Measurements from ENCODE around the gene ICAM5. TPM values are rescaled to one million over a fixed set of nuclear protein-coding genes. Genes with fewer than 3 reads are reported as not detected.

Gene ICAM5
- total RNA-seq, 1 experiment from 2014 or later = 53.9 TPM

DNA sequence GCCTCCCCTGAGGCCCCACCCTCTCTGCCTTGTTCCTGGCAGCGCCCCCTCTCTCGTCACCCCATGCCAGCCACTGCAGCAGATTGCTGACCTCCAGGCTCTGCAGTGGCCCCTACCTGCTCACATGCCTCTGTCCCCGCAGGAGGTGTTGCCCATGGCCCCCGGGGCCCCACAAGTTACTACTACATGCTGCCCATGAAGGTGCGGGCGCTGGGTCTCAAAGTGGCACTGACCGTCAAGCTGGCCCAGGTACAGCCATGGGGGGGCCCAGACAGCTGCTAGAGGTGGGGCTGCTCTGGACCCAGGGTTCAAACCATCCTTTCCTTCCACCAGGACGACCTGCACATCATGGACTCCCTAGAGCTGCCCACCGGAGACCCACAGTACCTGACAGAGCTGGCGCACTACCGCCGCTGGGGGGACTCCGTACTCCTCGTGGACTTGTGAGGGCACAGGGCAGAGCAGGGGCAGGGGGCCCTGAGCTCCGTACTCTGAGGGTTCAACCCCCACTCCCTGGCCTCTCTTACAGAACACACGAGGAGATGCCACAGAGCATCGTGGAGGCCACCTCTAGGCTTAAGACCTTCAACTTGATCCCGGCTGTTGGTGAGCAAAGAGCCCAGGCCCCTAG lies 31.6 kb upstream of the ICAM5 start:
- H3K9ac ChIP-seq (ENCODE audit: low read length) = no peak overlapping the region
- intact Hi-C loops (cut with micrococcal nuclease) = no loop called here
- ChIA-PET RAD21 (ENCODE audit: low non-redundant PET in 1 of 2, low total read pairs in 2 of 2, uncharacterized antibody in 2 of 2, unreplicated experiment in 2 of 2) (interaction anchor here (0.6 to 2.4 kb wide), 10 partner anchors 11 to 167 kb away, joined by 3 to 22 read pairs (median 4); partner anchors contain the start of gene ICAM5 (in 1 of the 2)), CTCF (interaction anchor here (0.6 to 7.7 kb wide), 24 partner anchors 8 to 443 kb away, joined by 3 to 233 read pairs (median 4); partner anchors contain the start of genes CDC37, ICAM5, QTRT1 and TYK2), POLR2A (interaction anchor here (0.9 to 2.3 kb wide), 5 partner anchors 11 to 131 kb away, joined by 3 to 11 read pairs (median 5); partner anchors contain the start of genes ICAM5, S1PR2 and TYK2)
- H3K27me3 ChIP-seq (ENCODE audit: insufficient read depth, low read length) = no peaks in the 10 kb centered on the region
- DNase-seq (ENCODE audit: low read depth, low spot score) = no peak
- H4K20me1 ChIP-seq (ENCODE audit: insufficient read depth) = no peaks in the 10 kb centered on the region; the same call in 1 of the 2 replicates
- H3K4me1 ChIP-seq (ENCODE audit: control insufficient read depth in 1 of 2, insufficient read depth in 2 of 2, low read length in 2 of 2) = peaks cover 24 to 35% of the 10 kb centered on the region in 2 experiments
- H2AFZ ChIP-seq (ENCODE audit: low read depth, low read length, poor library complexity, severe bottlenecking) = no peak overlapping the region
- BruUV-seq (replicated peaks) = no TSS peak
- peaks cover 17% of the 10 kb centered on the region for H3K79me2 ChIP-seq (ENCODE audit: insufficient read depth, low read length)
- H3K9me3 ChIP-seq (ENCODE audit: control insufficient read depth in 1 of 2, insufficient read depth in 1 of 2, low read depth in 1 of 2, low read length in 2 of 2) = no peaks in the 10 kb centered on the region
- H3K9me2 ChIP-seq (ENCODE audit: insufficient read depth) = no peaks in the 10 kb centered on the region
- peak overlapping the region; percentile 20; the same call in 1 of the 2 replicates for H3K27ac ChIP-seq (ENCODE audit: low read depth, low read length)
- no peak overlapping the region for H3K4me2 ChIP-seq (ENCODE audit: low read length)
- no peak for ATAC-seq
- H3K36me3 ChIP-seq (ENCODE audit: control insufficient read depth in 1 of 2, insufficient read depth in 2 of 2, low read length in 2 of 2) = peaks cover 19 to 28% of the 10 kb centered on the region in 2 experiments
- TF ChIP-seq CBX3 (IDR thresholded peaks at IDR 0.05; ENCODE audit: low read depth) (no peak), SIN3A (IDR thresholded peaks at IDR 0.05; ENCODE audit: low read depth) (no peak), EZH2 (IDR thresholded peaks at IDR 0.05) (no peak), POLR2A (IDR thresholded peaks at IDR 0.05; ENCODE audit: borderline replicate concordance, extremely low read depth, insufficient read depth, insufficient read length) (no peak), ELF1 (IDR thresholded peaks at IDR 0.05; ENCODE audit: borderline replicate concordance, low read depth) (no peak), CEBPB (IDR thresholded peaks at IDR 0.05; ENCODE audit: low read depth) (no peak), POLR2AphosphoS5 (IDR thresholded peaks at IDR 0.05; ENCODE audit: low read depth, low read length) (no peak), ZFX (IDR thresholded peaks at IDR 0.05) (no peak), EZH2phosphoT487 (IDR thresholded peaks at IDR 0.05; ENCODE audit: borderline replicate concordance) (no peak), EGR1 (IDR thresholded peaks at IDR 0.05; ENCODE audit: low read depth) (no peak), ZNF274 (IDR thresholded peaks at IDR 0.05; ENCODE audit: low read depth, low read length) (no peak), RAD21 (IDR thresholded peaks at IDR 0.05; ENCODE audit: low read depth) (no peak), ATF3 (IDR thresholded peaks at IDR 0.05) (no peak), FOSL1 (IDR thresholded peaks at IDR 0.05; ENCODE audit: low read depth) (no peak), SP1 (IDR thresholded peaks at IDR 0.05; ENCODE audit: low read depth) (no peak), CTCF (IDR thresholded peaks at IDR 0.05 in 2 of 3, conservative IDR thresholded peaks at IDR 0.05 in 1 of 3; ENCODE audit: borderline replicate concordance in 1 of 3, insufficient read depth in 1 of 3, low read depth in 2 of 3, low read length in 2 of 3) (no peak), ZBTB33 (IDR thresholded peaks at IDR 0.05; ENCODE audit: extremely low read depth, insufficient replicate concordance, low read length) (no peak), MAX (IDR thresholded peaks at IDR 0.05) (no peak)
- TF ChIP-seq, protein P1, sequence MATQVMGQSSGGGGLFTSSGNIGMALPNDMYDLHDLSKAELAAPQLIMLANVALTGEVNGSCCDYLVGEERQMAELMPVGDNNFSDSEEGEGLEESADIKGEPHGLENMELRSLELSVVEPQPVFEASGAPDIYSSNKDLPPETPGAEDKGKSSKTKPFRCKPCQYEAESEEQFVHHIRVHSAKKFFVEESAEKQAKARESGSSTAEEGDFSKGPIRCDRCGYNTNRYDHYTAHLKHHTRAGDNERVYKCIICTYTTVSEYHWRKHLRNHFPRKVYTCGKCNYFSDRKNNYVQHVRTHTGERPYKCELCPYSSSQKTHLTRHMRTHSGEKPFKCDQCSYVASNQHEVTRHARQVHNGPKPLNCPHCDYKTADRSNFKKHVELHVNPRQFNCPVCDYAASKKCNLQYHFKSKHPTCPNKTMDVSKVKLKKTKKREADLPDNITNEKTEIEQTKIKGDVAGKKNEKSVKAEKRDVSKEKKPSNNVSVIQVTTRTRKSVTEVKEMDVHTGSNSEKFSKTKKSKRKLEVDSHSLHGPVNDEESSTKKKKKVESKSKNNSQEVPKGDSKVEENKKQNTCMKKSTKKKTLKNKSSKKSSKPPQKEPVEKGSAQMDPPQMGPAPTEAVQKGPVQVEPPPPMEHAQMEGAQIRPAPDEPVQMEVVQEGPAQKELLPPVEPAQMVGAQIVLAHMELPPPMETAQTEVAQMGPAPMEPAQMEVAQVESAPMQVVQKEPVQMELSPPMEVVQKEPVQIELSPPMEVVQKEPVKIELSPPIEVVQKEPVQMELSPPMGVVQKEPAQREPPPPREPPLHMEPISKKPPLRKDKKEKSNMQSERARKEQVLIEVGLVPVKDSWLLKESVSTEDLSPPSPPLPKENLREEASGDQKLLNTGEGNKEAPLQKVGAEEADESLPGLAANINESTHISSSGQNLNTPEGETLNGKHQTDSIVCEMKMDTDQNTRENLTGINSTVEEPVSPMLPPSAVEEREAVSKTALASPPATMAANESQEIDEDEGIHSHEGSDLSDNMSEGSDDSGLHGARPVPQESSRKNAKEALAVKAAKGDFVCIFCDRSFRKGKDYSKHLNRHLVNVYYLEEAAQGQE (IDR thresholded peaks at IDR 0.05; ENCODE audit: low read depth) = no peak
- no peak overlapping the region for H3K4me3 ChIP-seq (replicated peaks in 1 of 2; ENCODE audit: low read depth in 1 of 2, low read length in 2 of 2)

Measured in HCT116 (cell line).